ENCODE results near the gene SSH2.
"Not testable (repeated sequence)": the region's sequence is repeated elsewhere in the genome, so short reads cannot be mapped to it uniquely, and the experiment has no call there.

Gene SSH2

DNA sequence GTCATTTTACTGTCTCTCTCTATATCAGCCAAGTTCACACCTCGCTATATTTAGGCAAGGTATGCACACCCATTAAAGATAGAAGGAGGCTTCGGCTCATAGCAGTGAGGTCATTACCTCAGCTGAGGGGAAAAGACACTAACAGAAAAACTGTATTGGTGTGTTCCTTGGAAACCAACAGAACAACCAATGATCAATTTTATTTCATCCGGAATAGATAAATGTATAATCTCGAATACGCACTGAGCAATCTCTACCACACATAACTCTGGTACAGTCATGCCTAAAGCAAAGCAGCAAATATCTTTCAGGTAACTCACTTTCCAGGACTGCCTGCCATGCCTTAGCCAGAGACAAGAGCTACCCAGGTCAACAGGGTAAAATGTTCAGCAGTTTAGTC lies 197.4 kb downstream of the SSH2 start:
- Histone ChIP-seq H3K4me3 (ENCODE audit: low read depth, low read length) (no peak overlapping the region), H3K4me2 (ENCODE audit: low read length) (no peak overlapping the region), H3K9ac (no peak overlapping the region), H3K9me3 (ENCODE audit: control insufficient read depth, low read length) (no peaks in the 10 kb centered on the region), H3K27ac (no peak overlapping the region), H2AFZ (no peak overlapping the region), H3K36me3 (ENCODE audit: control insufficient read depth, insufficient read depth, low read length) (no peaks in the 10 kb centered on the region), H3K27me3 (ENCODE audit: control insufficient read depth, insufficient read depth, low read length) (no peaks in the 10 kb centered on the region), H3K4me1 (no peaks in the 10 kb centered on the region), H3K79me2 (peaks cover 10% of the 10 kb centered on the region)
- TF ChIP-seq, protein P1, sequence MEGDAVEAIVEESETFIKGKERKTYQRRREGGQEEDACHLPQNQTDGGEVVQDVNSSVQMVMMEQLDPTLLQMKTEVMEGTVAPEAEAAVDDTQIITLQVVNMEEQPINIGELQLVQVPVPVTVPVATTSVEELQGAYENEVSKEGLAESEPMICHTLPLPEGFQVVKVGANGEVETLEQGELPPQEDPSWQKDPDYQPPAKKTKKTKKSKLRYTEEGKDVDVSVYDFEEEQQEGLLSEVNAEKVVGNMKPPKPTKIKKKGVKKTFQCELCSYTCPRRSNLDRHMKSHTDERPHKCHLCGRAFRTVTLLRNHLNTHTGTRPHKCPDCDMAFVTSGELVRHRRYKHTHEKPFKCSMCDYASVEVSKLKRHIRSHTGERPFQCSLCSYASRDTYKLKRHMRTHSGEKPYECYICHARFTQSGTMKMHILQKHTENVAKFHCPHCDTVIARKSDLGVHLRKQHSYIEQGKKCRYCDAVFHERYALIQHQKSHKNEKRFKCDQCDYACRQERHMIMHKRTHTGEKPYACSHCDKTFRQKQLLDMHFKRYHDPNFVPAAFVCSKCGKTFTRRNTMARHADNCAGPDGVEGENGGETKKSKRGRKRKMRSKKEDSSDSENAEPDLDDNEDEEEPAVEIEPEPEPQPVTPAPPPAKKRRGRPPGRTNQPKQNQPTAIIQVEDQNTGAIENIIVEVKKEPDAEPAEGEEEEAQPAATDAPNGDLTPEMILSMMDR (IDR thresholded peaks at IDR 0.05) = no peak

DNA sequence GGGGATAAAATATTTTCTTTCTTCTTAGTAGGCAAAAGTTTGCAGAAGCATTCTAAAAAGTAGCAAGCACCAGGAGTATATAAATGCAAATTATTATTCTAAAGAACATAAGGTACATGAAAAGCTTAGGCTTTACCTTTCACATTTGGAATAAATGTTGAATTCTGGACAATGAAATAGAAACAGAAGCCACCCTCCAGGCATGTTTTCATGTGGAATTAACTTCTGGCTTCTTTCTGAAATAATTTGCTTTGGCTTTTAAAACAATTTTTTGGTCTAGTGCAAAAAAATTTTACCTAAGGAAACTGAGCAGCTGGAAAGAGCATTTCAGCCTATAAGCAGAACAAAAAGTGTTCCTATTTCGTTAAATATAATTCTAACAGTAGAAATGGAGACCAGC lies 197.8 kb downstream of the SSH2 start:
- Histone ChIP-seq H2AFZ (no peak overlapping the region), H3K4me3 (ENCODE audit: low read depth, low read length) (no peak overlapping the region), H3K4me2 (ENCODE audit: low read length) (no peak overlapping the region), H3K9ac (no peak overlapping the region), H3K27ac (no peak overlapping the region), H3K36me3 (ENCODE audit: control insufficient read depth, insufficient read depth, low read length) (no peaks in the 10 kb centered on the region), H3K9me3 (ENCODE audit: control insufficient read depth, low read length) (no peaks in the 10 kb centered on the region), H3K4me1 (no peaks in the 10 kb centered on the region), H3K27me3 (ENCODE audit: control insufficient read depth, insufficient read depth, low read length) (no peaks in the 10 kb centered on the region), H3K79me2 (peaks cover 10% of the 10 kb centered on the region)
- TF ChIP-seq, protein P1 (IDR thresholded peaks at IDR 0.05) = no peak

DNA sequence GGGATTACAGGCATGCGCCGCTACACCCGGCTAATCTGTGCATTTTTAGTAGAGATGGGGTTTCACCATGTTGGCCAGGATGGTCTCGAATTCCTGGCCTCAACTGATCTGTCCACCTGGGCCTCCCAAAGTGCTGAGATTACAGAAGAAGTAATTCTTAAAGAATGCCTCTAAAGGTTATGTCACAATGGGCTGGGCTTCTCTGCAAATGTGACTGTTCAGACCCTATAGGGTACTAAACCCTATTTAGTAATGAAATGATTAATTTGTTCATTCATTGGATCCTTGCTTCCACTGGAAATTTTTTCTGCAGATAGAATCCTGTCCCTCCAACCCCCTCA lies 198.5 kb downstream of the SSH2 start:
- TF ChIP-seq, protein P1 (IDR thresholded peaks at IDR 0.05) = no peak
- Histone ChIP-seq H3K36me3 (ENCODE audit: control insufficient read depth, insufficient read depth, low read length) (no peaks in the 10 kb centered on the region), H3K79me2 (peaks cover 10% of the 10 kb centered on the region), H3K4me2 (ENCODE audit: low read length) (no peak overlapping the region), H3K4me3 (ENCODE audit: low read depth, low read length) (no peak overlapping the region), H3K27ac (no peak overlapping the region), H3K27me3 (ENCODE audit: control insufficient read depth, insufficient read depth, low read length) (no peaks in the 10 kb centered on the region), H3K4me1 (no peaks in the 10 kb centered on the region), H3K9me3 (ENCODE audit: control insufficient read depth, low read length) (no peaks in the 10 kb centered on the region), H2AFZ (no peak overlapping the region), H3K9ac (no peak overlapping the region)

DNA sequence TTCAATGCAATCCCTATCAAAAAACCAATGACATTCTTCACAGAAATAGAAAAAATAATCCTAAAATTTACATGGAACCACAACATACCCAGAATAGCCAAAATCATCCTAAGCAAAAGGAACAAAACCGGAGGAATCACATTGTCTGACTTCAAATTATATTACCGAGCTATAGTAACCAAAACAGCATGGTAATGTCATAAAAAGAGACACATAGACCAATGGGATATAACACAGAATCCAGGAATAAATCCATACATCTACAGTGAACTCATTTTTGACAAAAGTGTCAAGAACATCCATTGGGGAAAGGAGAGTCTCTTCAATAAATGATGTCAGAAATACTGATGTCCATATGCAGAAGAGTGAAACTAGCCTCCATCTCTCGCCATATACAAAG lies 201.5 kb downstream of the SSH2 start:
- Histone ChIP-seq H3K9ac (no peak overlapping the region), H3K4me3 (ENCODE audit: low read depth, low read length) (no peak overlapping the region), H3K4me1 (no peaks in the 10 kb centered on the region), H3K4me2 (ENCODE audit: low read length) (no peak overlapping the region), H2AFZ (no peak overlapping the region), H3K27me3 (ENCODE audit: control insufficient read depth, insufficient read depth, low read length) (no peaks in the 10 kb centered on the region), H3K27ac (no peak overlapping the region), H3K79me2 (peaks cover 8% of the 10 kb centered on the region), H3K36me3 (ENCODE audit: control insufficient read depth, insufficient read depth, low read length) (no peaks in the 10 kb centered on the region), H3K9me3 (ENCODE audit: control insufficient read depth, low read length) (no peaks in the 10 kb centered on the region)
- TF ChIP-seq, protein P1 (IDR thresholded peaks at IDR 0.05) = no peak

DNA sequence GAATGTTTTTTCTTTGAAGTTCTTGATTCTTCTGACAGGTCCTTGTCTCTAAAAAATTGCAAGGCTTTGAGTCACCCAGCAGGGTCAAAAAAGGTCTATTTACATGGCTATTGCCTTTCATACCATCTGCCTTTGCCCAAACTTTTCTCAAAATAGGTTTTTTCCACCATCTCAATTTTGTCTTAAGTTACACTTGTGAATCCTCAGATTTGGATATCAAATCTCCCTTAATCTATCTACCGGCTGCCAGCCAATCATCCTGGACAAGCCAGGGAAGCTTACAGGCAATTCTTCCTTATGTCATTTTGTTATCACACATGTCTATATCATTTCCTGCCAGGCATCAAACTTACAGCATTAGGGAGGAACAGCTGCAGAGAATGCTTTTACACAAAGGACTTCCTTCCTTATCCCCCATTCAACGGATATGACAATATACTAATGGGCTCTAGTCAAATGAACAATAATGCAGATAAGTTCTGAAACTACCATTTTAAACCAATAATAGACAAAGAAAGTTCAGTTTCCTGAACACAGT lies 203.2 kb downstream of the SSH2 start:
- TF ChIP-seq, protein P1 (IDR thresholded peaks at IDR 0.05) = no peak
- no peak overlapping the region for H3K27ac ChIP-seq

DNA sequence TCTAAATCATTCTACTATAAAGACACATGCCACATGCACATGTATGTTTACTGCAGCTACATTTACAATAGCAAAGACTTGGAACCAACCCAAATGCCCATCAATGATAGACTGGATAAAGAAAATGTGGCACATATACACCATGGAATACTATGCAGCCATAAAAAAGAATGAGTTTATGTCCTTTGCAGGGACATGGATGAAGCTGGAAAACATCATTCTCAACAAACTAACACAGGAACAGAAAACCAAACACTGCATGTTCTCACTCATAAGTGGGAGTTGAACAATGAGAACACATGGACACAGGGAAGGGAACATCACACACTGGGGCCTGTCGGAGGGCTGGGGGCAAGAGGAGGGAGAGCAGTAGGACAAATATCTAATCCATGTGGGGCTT lies 204.6 kb downstream of the SSH2 start:
- not testable (repeated sequence) for H3K27me3 ChIP-seq (ENCODE audit: control insufficient read depth, insufficient read depth, low read length); H3K27ac ChIP-seq; H3K9me3 ChIP-seq (ENCODE audit: control insufficient read depth, low read length); H3K36me3 ChIP-seq (ENCODE audit: control insufficient read depth, insufficient read depth, low read length); H3K4me1 ChIP-seq; H3K9ac ChIP-seq; H3K4me3 ChIP-seq (ENCODE audit: low read depth, low read length); H3K79me2 ChIP-seq; H2AFZ ChIP-seq; H3K4me2 ChIP-seq (ENCODE audit: low read length)

More for the DNA sequence above, 203.2 kb downstream of the SSH2 start:
- Histone ChIP-seq H3K9ac (no peak overlapping the region), H3K9me3 (ENCODE audit: control insufficient read depth, low read length) (no peaks in the 10 kb centered on the region), H3K27me3 (ENCODE audit: control insufficient read depth, insufficient read depth, low read length) (no peaks in the 10 kb centered on the region), H3K4me3 (ENCODE audit: low read depth, low read length) (no peak overlapping the region), H2AFZ (no peak overlapping the region), H3K4me1 (no peaks in the 10 kb centered on the region), H3K79me2 (peaks cover 4% of the 10 kb centered on the region), H3K36me3 (ENCODE audit: control insufficient read depth, insufficient read depth, low read length) (no peaks in the 10 kb centered on the region), H3K4me2 (ENCODE audit: low read length) (no peak overlapping the region)

Measured in parathyroid adenoma (tissue), 2 donors.